A549 (cell line): ENCODE measurements around the gene MAPK1IP1L.

ENCODE experiments used
- CEBPB ChIP-seq, 2 experiments: fragments of >200 bp in 1 of 2; sonication (Bioruptor Twin) in 1 of 2; formaldehyde crosslinking in 1 of 2; IDR thresholded peaks; 2 replicates each; pipeline ENCODE4 v1.6.1; 2012 to 2016
- CTCF ChIP-seq: fragments of >200 bp; sonication (Bioruptor Twin); formaldehyde crosslinking; IDR thresholded peaks from 3 replicates; pipeline ENCODE4 v1.5.1; 2016
- EP300 ChIP-seq, 2 experiments: fragments of >200 bp; sonication (Bioruptor Twin); formaldehyde crosslinking; IDR thresholded peaks; 2 replicates in 1 of 2; 3 replicates in 1 of 2; pipeline ENCODE4 v1.6.1; 2016 to 2017
- ESRRA ChIP-seq: fragments of 150-350 bp; IDR thresholded peaks from 2 replicates; pipeline ENCODE4 v1.6.1; 2014; ENCODE audit warnings: mild to moderate bottlenecking, low read length, borderline replicate concordance
- HMGXB4 ChIP-seq: fragments of 250-450 bp; sonication (Bioruptor Pico); IDR thresholded peaks from 2 replicates; pipeline ENCODE4 v1.5.0; 2021; ENCODE audit warnings: mild to moderate bottlenecking, moderate library complexity, borderline replicate concordance
- KDM1A ChIP-seq: fragments of 200-600 bp; sonication (generic); IDR thresholded peaks from 2 replicates; pipeline ENCODE4 v1.6.1; 2016; ENCODE audit warnings: low read depth, mild to moderate bottlenecking
- MAFK ChIP-seq: fragments of 450-650 bp; IDR thresholded peaks from 2 replicates; pipeline ENCODE4 v1.6.1; 2014; ENCODE audit not compliant: partially characterized antibody
- MAZ ChIP-seq: fragments of 150-350 bp; IDR thresholded peaks from 2 replicates; pipeline ENCODE4 v1.6.1; 2014; ENCODE audit warnings: antibody characterized with exemption, low read depth, low read length, borderline replicate concordance
- NFE2L2 ChIP-seq: fragments of 150-350 bp; conservative IDR thresholded peaks from 2 replicates; pipeline ENCODE4 v1.6.1; 2014; ENCODE audit warnings: low read length
- POLR2A ChIP-seq: IDR thresholded peaks from 2 replicates; pipeline ENCODE4 v1.6.1; 2012; ENCODE audit warnings: mild to moderate bottlenecking, low read length
- RAD21 ChIP-seq, 2 experiments: fragments of >200 bp in 1 of 2; sonication (Bioruptor Twin) in 1 of 2; formaldehyde crosslinking in 1 of 2; IDR thresholded peaks in 1 of 2; conservative IDR thresholded peaks in 1 of 2; 2 replicates in 1 of 2; 3 replicates in 1 of 2; pipeline ENCODE4 v1.6.1; 2012 to 2018; ENCODE audit warnings: inconsistent platforms in 1 of 2
- REST ChIP-seq: fragments of 200-600 bp; sonication (generic); IDR thresholded peaks from 2 replicates; pipeline ENCODE4 v1.6.1; 2016; ENCODE audit warnings: antibody characterized with exemption, mild to moderate bottlenecking, moderate library complexity
- RNF2 ChIP-seq: fragments of 200-600 bp; sonication (generic); IDR thresholded peaks from 2 replicates; pipeline ENCODE4 v1.6.1; 2016; ENCODE audit warnings: low read depth, mild to moderate bottlenecking, antibody characterized with exemption, moderate library complexity, borderline replicate concordance
- SREBF2 ChIP-seq: fragments of 450-650 bp; IDR thresholded peaks from 2 replicates; pipeline ENCODE4 v1.6.1; 2014; ENCODE audit warnings: mild to moderate bottlenecking, moderate library complexity

GRCh38 chr14:55092341-55092740, 40.9 kb downstream of the MAPK1IP1L start:
- no peak for TF ChIP-seq REST
- no peak for TF ChIP-seq CTCF
- no peak for TF ChIP-seq MAZ
- no peak for TF ChIP-seq CEBPB (IDR thresholded peaks at IDR 0.05)
- no peak for TF ChIP-seq RAD21 (conservative IDR thresholded peaks at IDR 0.05 in 1 of 2, IDR thresholded peaks at IDR 0.05 in 1 of 2)
- no peak for TF ChIP-seq NFE2L2
- no peak for TF ChIP-seq POLR2A
- TF ChIP-seq MAFK: no peak
- no peak for TF ChIP-seq HMGXB4 (CRISPR knock-in tag)
- no peak for TF ChIP-seq RNF2
- no peak for TF ChIP-seq EP300 (IDR thresholded peaks at IDR 0.05)
- TF ChIP-seq ESRRA: no peak
- no peak for TF ChIP-seq KDM1A
- no peak for TF ChIP-seq SREBF2
